Prostate gland (tissue), 2 donors: Measurements from ENCODE around the gene ZER1.

Experiments used
- CTCF ChIP-seq, 4 experiments: fragments of 200-600 bp in 2 of 4; fragments of 450-650 bp in 2 of 4; sonication (generic) in 2 of 4; IDR thresholded peaks; 1 replicate in 3 of 4; 2 replicates in 1 of 4; pipeline ENCODE4 v1.5.1; 2016 to 2019; ENCODE audit warnings: antibody characterized with exemption in 4 of 4, mild to moderate bottlenecking in 2 of 4, moderate library complexity in 2 of 4
- POLR2A ChIP-seq: fragments of 450-650 bp; IDR thresholded peaks from one replicate; pipeline ENCODE4 v1.6.1; 2016; ENCODE audit warnings: antibody characterized with exemption, mild to moderate bottlenecking
- POLR2AphosphoS5 ChIP-seq: sonication (generic); formaldehyde crosslinking; IDR thresholded peaks from one replicate; pipeline ENCODE4 v1.6.1; 2017; ENCODE audit warnings: antibody characterized with exemption

- no peak for TF ChIP-seq CTCF (IDR thresholded peaks at IDR 0.05)
- no peak for TF ChIP-seq POLR2A
- TF ChIP-seq POLR2AphosphoS5 = no peak
These were observed 3.1 kb downstream of the ZER1 start for GRCh38 chr9:128768606-128769005.
